Measurements from ENCODE around the gene NTRK3.

GRCh38 chr15:88282614-88283013 lies 26.1 kb upstream of the NTRK3 start:
- TF ChIP-seq ARNTL (CRISPR knock-in tag; IDR thresholded peaks at IDR 0.05; ENCODE audit: borderline replicate concordance, low read depth) (no peak), BACH2 (CRISPR knock-in tag; IDR thresholded peaks at IDR 0.05; ENCODE audit: borderline replicate concordance) (no peak), OSR1 (CRISPR knock-in tag; IDR thresholded peaks at IDR 0.05) (no peak), PPARA (CRISPR knock-in tag; IDR thresholded peaks at IDR 0.05; ENCODE audit: borderline replicate concordance) (no peak)
- TF ChIP-seq, protein P1, sequence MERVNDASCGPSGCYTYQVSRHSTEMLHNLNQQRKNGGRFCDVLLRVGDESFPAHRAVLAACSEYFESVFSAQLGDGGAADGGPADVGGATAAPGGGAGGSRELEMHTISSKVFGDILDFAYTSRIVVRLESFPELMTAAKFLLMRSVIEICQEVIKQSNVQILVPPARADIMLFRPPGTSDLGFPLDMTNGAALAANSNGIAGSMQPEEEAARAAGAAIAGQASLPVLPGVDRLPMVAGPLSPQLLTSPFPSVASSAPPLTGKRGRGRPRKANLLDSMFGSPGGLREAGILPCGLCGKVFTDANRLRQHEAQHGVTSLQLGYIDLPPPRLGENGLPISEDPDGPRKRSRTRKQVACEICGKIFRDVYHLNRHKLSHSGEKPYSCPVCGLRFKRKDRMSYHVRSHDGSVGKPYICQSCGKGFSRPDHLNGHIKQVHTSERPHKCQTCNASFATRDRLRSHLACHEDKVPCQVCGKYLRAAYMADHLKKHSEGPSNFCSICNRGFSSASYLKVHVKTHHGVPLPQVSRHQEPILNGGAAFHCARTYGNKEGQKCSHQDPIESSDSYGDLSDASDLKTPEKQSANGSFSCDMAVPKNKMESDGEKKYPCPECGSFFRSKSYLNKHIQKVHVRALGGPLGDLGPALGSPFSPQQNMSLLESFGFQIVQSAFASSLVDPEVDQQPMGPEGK (CRISPR knock-in tag; IDR thresholded peaks at IDR 0.05; ENCODE audit: borderline replicate concordance) = no peak

All from SK-N-SH treated with all-trans-retinoic acid at 6 μM for 48 hours (cell line).